Kidney tubule cell (primary cell): ENCODE results near the gene KCNQ1.

Experiments
- DNase-seq: peaks from one replicate; pipeline ENCODE4 v3.0.0-alpha.2; 2018; ENCODE audit warnings: low spot score

Gene KCNQ1

DNA sequence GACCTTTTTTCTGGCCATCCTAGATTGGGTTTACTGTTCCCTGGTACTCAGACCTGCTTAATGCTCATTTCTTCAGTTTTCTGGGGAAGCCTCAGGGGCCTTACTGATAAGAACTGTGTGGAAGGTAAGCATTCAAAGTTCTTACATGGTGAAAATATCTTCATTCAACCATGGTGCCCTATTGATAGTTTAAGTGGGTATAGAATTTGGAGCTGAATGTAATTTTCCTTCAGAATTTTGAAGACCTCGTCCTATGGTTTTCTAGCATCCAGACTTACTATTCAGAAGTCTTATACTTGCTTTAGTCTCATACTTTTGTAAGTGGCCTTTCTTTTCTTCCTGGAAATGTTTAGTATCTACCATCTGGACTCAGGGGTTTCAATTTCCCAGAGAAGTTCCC lies 365.0 kb downstream of the KCNQ1 start:
- DNase-seq = no peak

GRCh38 chr11:2810411-2811205 lies 365.8 kb downstream of the KCNQ1 start:
- no peak for DNase-seq

DNA sequence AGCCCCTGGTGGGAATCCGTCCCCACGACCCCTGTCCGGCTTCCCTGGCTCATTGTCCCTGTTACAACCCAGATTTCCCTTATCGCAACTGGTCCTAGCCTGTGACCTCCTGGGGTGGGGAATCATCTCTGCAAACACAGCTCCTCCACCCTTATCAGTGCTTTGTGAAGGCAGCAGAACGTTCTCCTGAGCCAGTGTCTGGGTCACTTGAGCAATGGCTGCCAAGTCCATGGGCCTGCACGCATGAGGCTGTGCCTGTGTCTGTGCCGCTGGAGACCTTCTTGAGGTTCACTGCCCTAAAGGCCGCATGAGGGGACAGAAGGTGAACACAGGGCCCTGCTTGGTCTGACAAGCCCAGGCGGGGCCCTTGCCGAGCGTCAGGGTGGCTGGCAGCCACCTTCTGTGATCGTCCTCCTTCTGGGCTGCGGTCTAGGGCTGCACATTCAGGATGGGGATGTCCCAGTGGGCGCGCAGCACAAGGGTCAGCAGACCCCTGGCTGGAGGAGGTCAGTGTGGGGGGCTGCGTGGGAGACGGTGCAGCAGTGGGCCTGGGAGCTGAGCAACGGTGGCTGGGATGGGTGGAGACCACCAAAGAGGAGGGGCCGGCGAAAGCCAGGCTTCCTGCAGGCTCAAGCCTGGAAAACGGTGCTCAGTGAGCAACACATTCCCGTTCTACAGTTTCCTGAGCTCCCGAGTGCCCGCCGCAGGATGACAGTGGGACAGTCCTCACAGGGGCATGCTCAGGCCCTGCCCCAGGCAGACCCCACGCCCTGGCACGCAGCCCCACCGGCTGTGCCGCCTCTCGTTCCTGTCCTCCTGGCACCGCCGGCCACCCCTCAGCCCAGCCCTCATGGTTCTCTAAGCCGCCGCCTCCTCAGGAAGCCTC lies 366.6 kb downstream of the KCNQ1 start:
- DNase-seq = no peak

DNA sequence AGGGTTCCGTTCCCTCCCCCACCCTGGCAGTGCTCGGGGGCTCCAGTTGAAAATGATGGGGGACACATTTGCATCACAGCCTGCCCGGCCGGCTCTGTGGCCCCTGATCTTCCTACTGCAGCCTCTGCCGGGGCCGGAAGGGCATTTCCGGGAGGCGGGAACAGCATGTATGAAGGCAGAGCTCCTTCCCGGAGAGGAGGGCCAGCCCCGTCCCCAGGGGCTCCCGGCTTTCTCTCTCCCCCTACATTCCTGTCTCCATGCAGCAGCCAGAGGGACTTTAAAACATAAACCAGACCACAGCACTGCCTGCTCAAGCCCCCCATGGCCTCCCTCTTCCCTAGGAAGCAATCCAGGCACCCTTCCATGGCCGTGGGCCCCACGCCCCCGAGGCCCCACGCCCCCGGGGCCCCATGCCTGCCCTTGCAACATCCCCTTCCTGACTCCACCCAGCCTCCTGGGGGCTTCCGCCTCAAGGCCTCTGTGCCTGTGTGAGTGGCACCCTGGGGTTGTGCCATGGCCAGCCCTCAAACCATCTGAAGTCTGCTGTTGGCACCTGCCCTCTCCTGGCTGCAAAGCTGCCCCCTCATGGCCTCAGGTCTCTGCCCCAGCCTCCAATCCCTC lies 367.7 kb downstream of the KCNQ1 start:
- no peak for DNase-seq

DNA sequence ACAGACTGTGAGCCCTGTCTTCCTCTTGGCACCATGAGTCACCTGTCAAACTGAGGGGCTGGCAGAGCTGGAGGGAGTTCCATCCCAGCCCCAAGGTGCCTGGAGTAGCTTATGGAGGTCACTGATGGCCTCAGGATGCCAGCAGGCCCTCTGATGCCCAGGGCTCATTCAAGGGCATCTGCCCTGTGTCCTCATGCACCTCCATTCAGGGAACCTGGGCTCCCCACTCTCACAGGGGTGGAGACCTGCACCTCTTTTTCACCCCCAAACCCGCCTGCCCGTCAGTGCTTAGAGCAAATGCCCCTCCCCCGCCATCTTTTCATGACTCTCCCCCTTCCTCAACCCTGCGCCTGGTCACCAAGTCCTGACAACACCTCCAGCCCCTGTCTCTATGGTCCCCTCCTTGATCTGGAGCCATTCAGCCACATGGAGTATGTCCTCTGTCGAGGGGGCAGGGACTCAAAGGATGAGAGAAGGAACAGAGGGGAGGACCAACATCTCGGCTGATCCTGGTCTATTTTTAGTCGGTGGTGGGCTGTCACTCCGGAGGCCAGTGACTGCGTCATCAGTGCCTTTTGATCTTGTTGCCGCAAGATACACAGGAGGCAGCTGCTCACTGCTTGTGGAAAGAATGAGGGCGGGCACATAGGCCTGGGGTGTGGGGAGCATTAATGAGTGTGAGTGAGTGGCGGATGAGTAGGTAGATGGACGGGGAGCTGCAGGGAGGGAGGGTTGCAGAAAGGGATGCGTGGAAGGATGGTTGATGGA lies 368.5 kb downstream of the KCNQ1 start:
- no peak for DNase-seq

GRCh38 chr11:2813968-2814367 lies 369.2 kb downstream of the KCNQ1 start:
- no peak for DNase-seq

- DNase-seq = no peak
Measured at GRCh38 chr11:2814751-2815150, 369.9 kb downstream of the KCNQ1 start.

GRCh38 chr11:2815762-2816496 lies 371.1 kb downstream of the KCNQ1 start:
- DNase-seq = no peak

DNA sequence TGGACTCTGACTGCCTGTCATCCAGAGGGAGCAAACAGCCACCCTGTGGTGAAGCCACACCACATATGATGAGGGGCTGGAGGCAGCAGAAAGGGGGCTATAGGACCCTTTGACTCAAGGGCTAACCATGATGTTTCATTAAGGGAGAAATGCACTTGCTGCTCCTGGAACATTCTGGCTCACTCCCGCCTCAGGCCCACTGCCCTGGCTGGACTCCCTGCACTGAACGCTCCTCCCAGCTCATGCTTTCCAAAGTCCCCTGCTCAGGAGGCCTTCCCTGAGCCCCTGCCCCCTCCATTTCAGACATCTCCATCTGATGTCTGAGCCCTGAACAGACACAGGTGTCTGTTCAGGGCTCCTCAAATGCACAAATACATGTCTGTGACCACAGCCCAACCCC lies 371.7 kb downstream of the KCNQ1 start:
- DNase-seq = no peak

DNA sequence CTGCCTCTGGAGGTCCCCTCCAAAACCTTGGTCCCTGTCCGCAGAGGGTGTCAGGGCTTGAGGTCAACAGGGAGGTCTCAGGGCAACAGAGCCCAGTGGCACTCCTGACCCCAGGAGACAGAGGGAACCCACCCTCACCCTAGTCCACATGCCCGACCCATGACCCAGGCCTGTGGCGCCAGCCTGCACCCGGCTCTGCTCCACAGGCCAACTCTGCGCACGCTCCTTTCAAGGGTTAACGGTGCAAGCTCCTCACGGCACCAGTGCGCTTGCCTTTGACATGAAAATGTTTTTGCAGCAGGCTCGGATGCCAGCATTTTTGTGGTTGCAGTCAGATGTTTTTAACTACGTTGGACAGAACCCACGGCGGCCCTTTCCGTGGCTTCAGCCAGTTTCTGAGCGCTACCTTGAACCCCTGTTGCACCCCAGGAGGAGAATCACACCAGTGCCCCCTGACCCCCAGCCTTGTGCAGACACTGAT lies 372.2 kb downstream of the KCNQ1 start:
- no peak for DNase-seq

- no peak for DNase-seq
Measured at GRCh38 chr11:2817431-2817830, 372.6 kb downstream of the KCNQ1 start.

GRCh38 chr11:2818021-2818420 lies 373.2 kb downstream of the KCNQ1 start:
- DNase-seq = no peak

DNA sequence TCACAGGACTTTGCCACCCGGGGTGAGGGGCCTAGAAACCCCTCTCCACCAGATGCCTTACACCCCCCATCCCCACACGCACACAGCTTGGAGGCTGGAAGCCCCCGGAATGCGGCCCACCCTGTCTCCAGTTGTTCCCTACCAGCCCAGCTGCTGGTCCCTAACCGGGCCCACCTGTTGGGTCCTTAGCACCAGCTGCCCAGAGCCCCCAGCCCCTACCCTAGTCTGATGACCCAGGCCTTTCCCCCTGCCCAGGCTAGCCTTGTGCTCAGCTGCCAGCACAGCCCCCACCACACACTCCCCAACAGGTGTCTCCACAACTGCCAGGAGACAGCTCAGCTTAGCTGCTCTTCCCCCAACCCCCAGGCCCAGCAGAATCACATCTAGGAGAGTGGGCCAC lies 373.7 kb downstream of the KCNQ1 start:
- no peak for DNase-seq

- no peak for DNase-seq
Measured at GRCh38 chr11:2819316-2819715, 374.5 kb downstream of the KCNQ1 start.

- DNase-seq = no peak
Measured at GRCh38 chr11:2820976-2821375, 376.2 kb downstream of the KCNQ1 start.

DNA sequence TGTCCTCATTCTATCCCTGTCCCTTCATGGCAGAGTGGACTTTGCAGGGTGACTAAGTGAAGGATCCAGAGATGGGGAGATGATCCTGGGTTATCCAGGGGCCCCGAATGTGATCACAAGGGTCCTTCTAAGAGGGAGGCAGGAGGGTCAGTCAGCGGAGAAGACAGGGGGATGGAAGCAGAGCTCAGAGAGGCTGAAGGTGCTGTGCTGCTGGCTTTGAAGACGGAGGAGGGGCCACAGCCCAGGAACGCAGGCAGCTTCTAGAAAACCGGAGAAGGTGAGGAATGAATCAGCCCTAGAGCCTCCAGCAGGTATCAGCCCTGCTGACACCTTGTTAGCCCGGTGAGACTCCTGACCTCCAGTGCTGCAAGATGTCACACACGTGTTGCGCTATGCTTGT lies 377.1 kb downstream of the KCNQ1 start:
- no peak for DNase-seq

DNA sequence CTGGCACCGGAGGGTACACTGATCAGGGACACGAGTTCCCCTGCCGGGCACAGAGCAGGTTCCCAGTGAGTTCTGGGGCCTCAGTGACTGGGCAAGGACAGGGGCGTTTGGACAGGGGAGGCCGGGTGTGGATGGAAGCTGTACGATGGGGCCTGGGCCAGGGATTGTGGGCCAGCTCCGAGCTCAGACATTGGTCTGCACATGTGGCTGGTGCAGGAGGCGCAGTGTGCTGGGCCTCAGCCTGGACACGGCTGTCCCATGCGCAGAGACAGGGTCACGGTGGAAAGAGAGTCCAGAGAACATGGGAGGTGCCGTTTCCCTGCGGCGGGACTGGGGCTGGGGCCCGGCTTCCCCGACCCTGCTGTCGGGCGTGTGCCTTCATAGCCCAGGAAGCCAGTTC lies 380.0 kb downstream of the KCNQ1 start:
- no peak for DNase-seq

GRCh38 chr11:2825261-2825888 lies 380.6 kb downstream of the KCNQ1 start:
- peak; percentile 31 for DNase-seq

GRCh38 chr11:2825889-2826678 lies 381.3 kb downstream of the KCNQ1 start:
- DNase-seq = peak; percentile 83

DNA sequence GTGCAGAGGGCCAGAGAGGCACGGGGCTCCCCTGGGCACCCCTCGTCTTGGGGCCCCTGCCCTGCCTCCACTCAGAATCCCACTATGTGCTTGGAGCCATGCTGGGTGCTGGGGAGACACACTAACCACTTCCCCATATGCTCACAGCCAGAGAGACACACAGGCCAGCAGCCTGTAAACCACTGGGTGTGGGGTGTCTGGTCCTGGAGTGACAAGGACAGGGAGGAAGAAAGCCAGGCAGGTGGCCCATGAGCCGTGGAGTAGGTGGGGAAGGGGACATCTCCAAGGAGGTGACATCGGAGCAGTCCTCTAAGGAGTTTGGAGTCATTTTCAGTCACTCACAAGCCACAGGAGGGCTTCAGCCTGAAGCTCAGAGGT lies 381.9 kb downstream of the KCNQ1 start:
- no peak for DNase-seq
